ENCODE measurements around the gene AGBL3. TPM values are rescaled to one million over a fixed set of nuclear protein-coding genes. Genes with fewer than 3 reads are reported as not detected.

AGBL3 gene
- total RNA-seq, 4 donors from 2014 or later, result 0.29 to 12.5 (median 5.3) TPM

DNA sequence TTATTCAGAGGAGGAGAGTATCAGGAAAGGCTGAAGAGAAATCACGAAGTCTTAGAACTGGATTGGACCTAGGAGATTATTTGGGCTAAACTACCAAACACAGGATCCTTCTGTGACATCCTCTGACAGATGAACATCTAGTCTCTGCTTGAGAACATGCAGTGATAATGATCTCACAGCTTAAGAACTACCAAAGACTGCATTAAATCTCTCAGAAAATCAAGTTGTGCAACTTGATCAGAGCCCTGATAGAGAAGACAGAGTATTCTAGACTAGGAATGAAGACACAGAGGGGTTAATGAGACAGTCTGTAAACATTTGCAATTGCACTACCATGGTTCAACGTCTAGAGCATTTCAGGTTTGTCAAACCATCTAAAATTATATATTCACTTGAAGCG, 37.1 kb upstream of the AGBL3 start:
- Histone ChIP-seq H3K27ac (peak overlapping the region in 1 of 2 donors; percentile 9), H3K4me1 (no peaks in the 10 kb centered on the region), H3K36me3 (no peaks in the 10 kb centered on the region), H3K27me3 (no peaks in the 10 kb centered on the region), H3K4me3 (no peak overlapping the region), H3K9me3 (no peaks in the 10 kb centered on the region)
- no peak for DNase-seq
- intact Hi-C loops (cut with DNase I; ENCODE audit: low total_unique reads), result no loop called here
- TF ChIP-seq POLR2A (IDR thresholded peaks at IDR 0.05), result no peak
- TF ChIP-seq, protein P1, sequence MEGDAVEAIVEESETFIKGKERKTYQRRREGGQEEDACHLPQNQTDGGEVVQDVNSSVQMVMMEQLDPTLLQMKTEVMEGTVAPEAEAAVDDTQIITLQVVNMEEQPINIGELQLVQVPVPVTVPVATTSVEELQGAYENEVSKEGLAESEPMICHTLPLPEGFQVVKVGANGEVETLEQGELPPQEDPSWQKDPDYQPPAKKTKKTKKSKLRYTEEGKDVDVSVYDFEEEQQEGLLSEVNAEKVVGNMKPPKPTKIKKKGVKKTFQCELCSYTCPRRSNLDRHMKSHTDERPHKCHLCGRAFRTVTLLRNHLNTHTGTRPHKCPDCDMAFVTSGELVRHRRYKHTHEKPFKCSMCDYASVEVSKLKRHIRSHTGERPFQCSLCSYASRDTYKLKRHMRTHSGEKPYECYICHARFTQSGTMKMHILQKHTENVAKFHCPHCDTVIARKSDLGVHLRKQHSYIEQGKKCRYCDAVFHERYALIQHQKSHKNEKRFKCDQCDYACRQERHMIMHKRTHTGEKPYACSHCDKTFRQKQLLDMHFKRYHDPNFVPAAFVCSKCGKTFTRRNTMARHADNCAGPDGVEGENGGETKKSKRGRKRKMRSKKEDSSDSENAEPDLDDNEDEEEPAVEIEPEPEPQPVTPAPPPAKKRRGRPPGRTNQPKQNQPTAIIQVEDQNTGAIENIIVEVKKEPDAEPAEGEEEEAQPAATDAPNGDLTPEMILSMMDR (IDR thresholded peaks at IDR 0.05), result no peak

- H3K4me3 ChIP-seq, result no peak overlapping the region
- H3K36me3 ChIP-seq, result no peaks in the 10 kb centered on the region
- no peaks in the 10 kb centered on the region for H3K27me3 ChIP-seq
- no peaks in the 10 kb centered on the region for H3K4me1 ChIP-seq
- no peaks in the 10 kb centered on the region for H3K9me3 ChIP-seq
- intact Hi-C loops (cut with DNase I; ENCODE audit: low total_unique reads), result loop anchor here (5.0 kb wide), 1 partner anchor 267 kb away; no protein-coding TSS in a partner anchor
- DNase-seq, result no peak
- peak overlapping the region; percentile 18 to 55 for H3K27ac ChIP-seq
- no peak for TF ChIP-seq POLR2A (IDR thresholded peaks at IDR 0.05)
- TF ChIP-seq, protein P1 (IDR thresholded peaks at IDR 0.05), result peak; percentile 48 to 73 (median 54)
Observed at GRCh38 chr7:134954197-134955082, 31.9 kb upstream of the AGBL3 start.

- no peaks in the 10 kb centered on the region for H3K4me1 ChIP-seq
- H3K27ac ChIP-seq, result no peak overlapping the region
- no peak overlapping the region for H3K4me3 ChIP-seq
- DNase-seq, result no peak
- no peaks in the 10 kb centered on the region for H3K27me3 ChIP-seq
- intact Hi-C loops (cut with DNase I; ENCODE audit: low total_unique reads), result no loop called here
- no peak for TF ChIP-seq POLR2A (IDR thresholded peaks at IDR 0.05)
- TF ChIP-seq, protein P1 (IDR thresholded peaks at IDR 0.05), result no peak
- H3K36me3 ChIP-seq, result no peaks in the 10 kb centered on the region
- no peaks in the 10 kb centered on the region for H3K9me3 ChIP-seq
Observed at GRCh38 chr7:134957005-134957404, 29.3 kb upstream of the AGBL3 start.

DNA sequence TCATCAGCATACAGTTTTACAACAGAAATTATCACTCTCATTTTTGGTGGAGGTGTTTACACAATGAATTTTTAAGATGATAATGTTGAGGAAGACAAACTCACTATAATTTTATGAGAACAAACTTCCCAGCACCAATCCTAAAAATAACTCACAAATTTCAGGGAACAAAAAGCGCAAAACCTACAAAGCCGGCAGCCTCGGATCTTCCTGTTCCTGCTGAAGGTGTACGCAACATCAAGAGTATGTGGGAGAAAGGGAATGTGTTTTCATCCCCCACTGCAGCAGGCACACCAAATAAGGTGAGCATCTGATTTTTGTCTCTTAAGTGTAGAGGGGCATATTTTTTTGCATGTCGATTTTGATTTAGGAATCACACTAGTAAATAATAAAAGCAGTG, 26.5 kb upstream of the AGBL3 start:
- H3K27me3 ChIP-seq, result no peaks in the 10 kb centered on the region
- peak overlapping the region in 1 of 2 donors; percentile 25 for H3K27ac ChIP-seq
- H3K36me3 ChIP-seq, result no peaks in the 10 kb centered on the region

More for the DNA sequence above, 26.5 kb upstream of the AGBL3 start:
- intact Hi-C loops (cut with DNase I; ENCODE audit: low total_unique reads), result no loop called here
- no peak for TF ChIP-seq POLR2A (IDR thresholded peaks at IDR 0.05)
- TF ChIP-seq, protein P1 (IDR thresholded peaks at IDR 0.05), result no peak
- Histone ChIP-seq H3K4me1 (no peaks in the 10 kb centered on the region), H3K9me3 (no peaks in the 10 kb centered on the region), H3K4me3 (no peak overlapping the region)
- DNase-seq, result no peak

Data from uterus (tissue), 4 donors.